ENCODE measurements around the gene FBXL13. TPM values are rescaled to one million over a fixed set of nuclear protein-coding genes. Genes with fewer than 3 reads are reported as not detected.
"Not testable (repeated sequence)": the region's sequence is repeated elsewhere in the genome, so short reads cannot be mapped to it uniquely, and the experiment has no call there.

FBXL13 gene
- 1 to 10 TPM; 2.5 to 3.3 TPM for total RNA-seq
- 1 to 10 TPM in 1 of 3 donors, under 1 TPM in 2; 0.28 to 1.3 (median 0.85) TPM for polyA plus RNA-seq
- 0.49 to 6.2 (median 3.2) reads per million in 6 experiments for total RNA-seq

GRCh38 chr7:103074519-103075336, at the start of gene FBXL13, which contains the start of gene ARMC10:
Gene FBXL13, minus strand, starts transcription at chr7:103074796.
Gene ARMC10, plus strand, starts transcription at chr7:103075140. Its CDS starts 133 bp downstream, at chr7:103075273.
- peak; percentile 79 for ATAC-seq
- Mint-ChIP-seq H3K27me3 (no peaks in the 10 kb centered on the region), H3K9me3 (no peaks in the 10 kb centered on the region), H3K4me1 (peaks cover 22 to 50% (median 42%) of the 10 kb centered on the region in 4 donors), H3K27ac (peak within 1 kb of the TSS; percentile 88 to 99 (median 96)), H3K4me3 (peak within 1 kb of the TSS; percentile 93 to 97 (median 96)), H3K36me3 (peaks cover 0 to 11% (median 3%) of the 10 kb centered on the region in 3 donors)
- POLR2A ChIA-PET = interaction anchor here (0.8 to 2.7 kb wide), 14 partner anchors 9 to 1866 kb away, joined by 3 to 26 read pairs (median 4); partner anchors contain the start of genes FAM185A, NAPEPLD and PSMC2
- peak; percentile 81 to 92 (median 90) for DNase-seq

GRCh38 chr7:103123529-103123928, 48.9 kb upstream of the FBXL13 start:
- POLR2A ChIA-PET = no interaction called here
- DNase-seq = no peak
- H3K4me1 Mint-ChIP-seq = peaks cover 0 to 13% (median 5%) of the 10 kb centered on the region in 4 donors
- no peaks in the 10 kb centered on the region for H3K27me3 Mint-ChIP-seq
- ATAC-seq = no peak
- no peaks in the 10 kb centered on the region for H3K9me3 Mint-ChIP-seq
- no peak overlapping the region for H3K4me3 Mint-ChIP-seq
- peaks cover 4 to 74% (median 50%) of the 10 kb centered on the region in 3 donors for H3K36me3 Mint-ChIP-seq
- no peak overlapping the region for H3K27ac Mint-ChIP-seq

GRCh38 chr7:103121641-103122040, 47.0 kb upstream of the FBXL13 start:
- no peak for DNase-seq
- Mint-ChIP-seq H3K27me3 (no peaks in the 10 kb centered on the region), H3K9me3 (no peaks in the 10 kb centered on the region), H3K4me3 (no peak overlapping the region), H3K27ac (peak overlapping the region in 1 of 10 donors; percentile 31), H3K36me3 (peaks cover 4 to 63% (median 36%) of the 10 kb centered on the region in 3 donors), H3K4me1 (peaks cover 0 to 7% (median 2%) of the 10 kb centered on the region in 4 donors)
- no peak for ATAC-seq
- POLR2A ChIA-PET = no interaction called here

- Mint-ChIP-seq H3K4me3 (no peak overlapping the region), H3K36me3 (peaks cover 4 to 64% (median 29%) of the 10 kb centered on the region in 3 donors), H3K27ac (no peak overlapping the region), H3K4me1 (peaks cover 0 to 7% (median 2%) of the 10 kb centered on the region in 4 donors), H3K27me3 (no peaks in the 10 kb centered on the region), H3K9me3 (no peaks in the 10 kb centered on the region)
- DNase-seq (no peak), ATAC-seq (no peak)
- POLR2A ChIA-PET = interaction anchor here (0.5 kb wide), 1 partner anchor 366 kb away, joined by 4 read pairs; no protein-coding TSS in a partner anchor
Measured at GRCh38 chr7:103120362-103120761, 45.8 kb upstream of the FBXL13 start.

GRCh38 chr7:103119791-103120291, 45.2 kb upstream of the FBXL13 start:
- Mint-ChIP-seq H3K27me3 (no peaks in the 10 kb centered on the region), H3K4me1 (peaks cover 0 to 7% (median 2%) of the 10 kb centered on the region in 4 donors), H3K4me3 (no peak overlapping the region), H3K9me3 (no peaks in the 10 kb centered on the region), H3K27ac (no peak overlapping the region), H3K36me3 (peaks cover 4 to 68% (median 33%) of the 10 kb centered on the region in 3 donors)
- no peak for ATAC-seq
- DNase-seq = no peak
- POLR2A ChIA-PET = no interaction called here

- DNase-seq (no peak), ATAC-seq (no peak)
- Mint-ChIP-seq H3K4me3 (no peak overlapping the region), H3K36me3 (peaks cover 15 to 73% (median 41%) of the 10 kb centered on the region in 3 donors), H3K4me1 (peaks cover 0 to 7% (median under 1%) of the 10 kb centered on the region in 4 donors), H3K27ac (no peak overlapping the region), H3K27me3 (no peaks in the 10 kb centered on the region), H3K9me3 (peaks cover 0 to 4% (median 0%) of the 10 kb centered on the region in 9 donors)
- POLR2A ChIA-PET = no interaction called here
Measured at GRCh38 chr7:103117465-103117864, 42.9 kb upstream of the FBXL13 start.

- no peak for ATAC-seq
- H3K9me3 Mint-ChIP-seq = peaks cover 0 to 4% (median 0%) of the 10 kb centered on the region in 9 donors
- H3K27ac Mint-ChIP-seq = no peak overlapping the region
- H3K27me3 Mint-ChIP-seq = no peaks in the 10 kb centered on the region
- H3K4me3 Mint-ChIP-seq = no peak overlapping the region
- DNase-seq = no peak
- peaks cover 0 to 7% (median under 1%) of the 10 kb centered on the region in 4 donors for H3K4me1 Mint-ChIP-seq
- POLR2A ChIA-PET = no interaction called here
- peaks cover 15 to 71% (median 42%) of the 10 kb centered on the region in 3 donors for H3K36me3 Mint-ChIP-seq
Measured at GRCh38 chr7:103116991-103117390, 42.4 kb upstream of the FBXL13 start.

- POLR2A ChIA-PET = no interaction called here
- Mint-ChIP-seq H3K27ac (no peak overlapping the region), H3K27me3 (no peaks in the 10 kb centered on the region), H3K4me1 (peaks cover 0 to 4% (median under 1%) of the 10 kb centered on the region in 4 donors), H3K4me3 (no peak overlapping the region), H3K9me3 (peaks cover 0 to 4% (median 0%) of the 10 kb centered on the region in 9 donors), H3K36me3 (peaks cover 15 to 70% (median 43%) of the 10 kb centered on the region in 3 donors)
- no peak for DNase-seq
- no peak for ATAC-seq
Measured at GRCh38 chr7:103116511-103116910, 41.9 kb upstream of the FBXL13 start.

- Mint-ChIP-seq H3K36me3 (peaks cover 19 to 70% (median 46%) of the 10 kb centered on the region in 3 donors), H3K4me1 (peaks cover 0 to 4% (median under 1%) of the 10 kb centered on the region in 4 donors), H3K27ac (no peak overlapping the region), H3K9me3 (peaks cover 0 to 5% (median 3%) of the 10 kb centered on the region in 9 donors), H3K27me3 (no peaks in the 10 kb centered on the region), H3K4me3 (no peak overlapping the region)
- DNase-seq = no peak
- no peak for ATAC-seq
- POLR2A ChIA-PET = no interaction called here
Measured at GRCh38 chr7:103115771-103116170, 41.2 kb upstream of the FBXL13 start.

- H3K27me3 Mint-ChIP-seq = no peaks in the 10 kb centered on the region
- POLR2A ChIA-PET = no interaction called here
- peaks cover 23 to 71% (median 50%) of the 10 kb centered on the region in 3 donors for H3K36me3 Mint-ChIP-seq
- peaks cover 0 to 7% (median 2%) of the 10 kb centered on the region in 4 donors for H3K4me1 Mint-ChIP-seq
- H3K27ac Mint-ChIP-seq = peak overlapping the region in 1 of 10 donors; percentile 69
- DNase-seq = no peak
- no peak overlapping the region for H3K4me3 Mint-ChIP-seq
- peaks cover 0 to 14% (median 7%) of the 10 kb centered on the region in 9 donors for H3K9me3 Mint-ChIP-seq
- ATAC-seq = no peak
Measured at GRCh38 chr7:103114576-103115008, 40.0 kb upstream of the FBXL13 start.

- Mint-ChIP-seq H3K4me1 (peaks cover 3 to 14% (median 9%) of the 10 kb centered on the region in 4 donors), H3K27me3 (no peaks in the 10 kb centered on the region), H3K9me3 (peaks cover 0 to 22% (median 14%) of the 10 kb centered on the region in 9 donors), H3K27ac (peak overlapping the region in 2 of 10 donors; percentile 24 to 54), H3K36me3 (peaks cover 28 to 77% (median 61%) of the 10 kb centered on the region in 3 donors), H3K4me3 (no peak overlapping the region)
- POLR2A ChIA-PET = no interaction called here
- no peak for ATAC-seq
- DNase-seq = no peak
Measured at GRCh38 chr7:103113164-103113563, 38.6 kb upstream of the FBXL13 start.

- ATAC-seq, POLR2A ChIA-PET, H3K27me3 Mint-ChIP-seq, DNase-seq, H3K4me3 Mint-ChIP-seq: not testable (repeated sequence)
- Mint-ChIP-seq H3K4me1 (peaks cover 3 to 22% (median 10%) of the 10 kb centered on the region in 4 donors), H3K36me3 (peaks cover 22 to 72% (median 41%) of the 10 kb centered on the region in 3 donors), H3K27ac (peak overlapping the region in 1 of 10 donors; percentile 37), H3K9me3 (peaks cover 0 to 22% (median 10%) of the 10 kb centered on the region in 9 donors)
Measured at GRCh38 chr7:103106703-103107070, 32.1 kb upstream of the FBXL13 start.

Data from naive thymus-derived CD8-positive, alpha-beta T cell (primary cell).